ENCODE results near the gene CPE.

CPE gene

DNA sequence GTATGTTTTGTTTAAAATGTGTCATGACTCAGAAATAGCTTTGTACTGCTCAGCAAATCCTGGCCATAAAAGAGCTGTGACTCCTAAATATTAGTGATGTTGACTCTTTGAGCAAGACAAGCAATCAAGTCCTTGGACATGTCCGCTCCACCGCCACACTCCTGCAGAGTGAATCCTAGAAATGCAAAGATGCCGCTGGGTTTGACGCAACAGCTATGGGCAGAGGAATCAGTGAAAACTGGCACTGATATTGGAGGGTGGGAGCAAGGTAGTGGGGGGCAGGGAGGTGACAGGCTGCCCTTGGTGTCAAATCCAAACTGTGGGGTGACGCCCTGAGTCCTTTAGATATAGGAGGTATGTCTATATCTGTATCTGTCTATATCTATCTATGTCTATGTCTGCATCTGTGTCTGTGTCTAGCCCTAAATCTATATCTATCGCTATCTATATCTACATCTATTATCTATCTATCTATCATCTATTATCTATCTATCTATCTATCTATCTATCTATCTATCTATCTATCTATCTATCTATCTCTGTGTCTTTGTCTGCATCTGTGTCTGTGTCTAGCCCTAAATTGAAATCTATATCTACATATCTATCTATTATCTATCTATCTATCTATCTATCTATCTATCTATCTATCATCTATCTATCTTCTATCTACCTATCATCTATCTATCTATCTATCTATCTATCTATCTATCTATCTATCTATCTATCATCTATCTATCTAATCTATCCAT, 129.7 kb downstream of the CPE start:
- DNase-seq (ENCODE audit: low read depth in 2 of 2): no peak

GRCh38 chr4:165512424-165512823, 133.6 kb downstream of the CPE start:
- no peak for DNase-seq (ENCODE audit: low read depth in 2 of 2)

DNA sequence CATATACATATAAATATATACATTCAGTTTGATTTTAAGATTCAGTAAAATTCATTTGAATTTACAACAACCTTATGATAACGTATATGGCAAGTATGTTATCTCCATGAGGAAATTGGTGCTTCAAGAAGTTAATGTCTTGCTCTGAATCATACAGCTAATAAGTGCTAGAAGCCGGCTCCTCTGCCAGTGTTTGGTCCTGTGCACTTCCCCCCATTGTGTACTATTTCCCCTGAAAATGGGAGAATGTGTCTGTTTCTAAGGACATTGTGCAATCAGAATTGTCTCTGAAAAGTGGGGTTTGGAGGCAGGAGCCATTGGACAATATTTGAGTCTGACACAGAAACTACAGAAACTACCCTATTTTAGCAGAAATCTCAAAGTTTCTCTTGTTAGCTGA, 135.9 kb downstream of the CPE start:
- DNase-seq (ENCODE audit: low read depth in 2 of 2): no peak

- no peak for DNase-seq (ENCODE audit: low read depth in 2 of 2)
Measured at GRCh38 chr4:165515201-165515600, 136.4 kb downstream of the CPE start.

GRCh38 chr4:165516281-165516833, 137.5 kb downstream of the CPE start:
- DNase-seq (ENCODE audit: low read depth in 2 of 2): no peak

DNA sequence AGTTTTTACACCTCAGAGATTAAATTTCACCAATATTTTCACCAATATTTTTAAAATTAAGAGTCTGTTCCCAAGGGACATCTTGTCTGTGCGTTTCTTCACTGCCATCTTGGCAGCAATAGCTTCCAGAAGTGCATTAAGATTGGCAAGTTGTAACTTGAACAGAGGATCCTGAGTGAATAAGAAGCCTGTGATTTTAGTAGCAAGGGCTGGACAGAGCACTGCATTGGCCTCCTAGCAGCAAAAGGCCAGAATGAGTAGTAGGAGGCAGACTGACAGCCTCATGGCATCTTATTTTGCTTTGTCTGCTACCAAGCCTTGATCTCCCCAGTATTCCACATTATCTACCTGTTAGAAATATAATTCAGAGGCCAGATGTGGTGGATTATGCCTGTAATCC, 138.4 kb downstream of the CPE start:
- no peak for DNase-seq (ENCODE audit: low read depth in 2 of 2)

DNA sequence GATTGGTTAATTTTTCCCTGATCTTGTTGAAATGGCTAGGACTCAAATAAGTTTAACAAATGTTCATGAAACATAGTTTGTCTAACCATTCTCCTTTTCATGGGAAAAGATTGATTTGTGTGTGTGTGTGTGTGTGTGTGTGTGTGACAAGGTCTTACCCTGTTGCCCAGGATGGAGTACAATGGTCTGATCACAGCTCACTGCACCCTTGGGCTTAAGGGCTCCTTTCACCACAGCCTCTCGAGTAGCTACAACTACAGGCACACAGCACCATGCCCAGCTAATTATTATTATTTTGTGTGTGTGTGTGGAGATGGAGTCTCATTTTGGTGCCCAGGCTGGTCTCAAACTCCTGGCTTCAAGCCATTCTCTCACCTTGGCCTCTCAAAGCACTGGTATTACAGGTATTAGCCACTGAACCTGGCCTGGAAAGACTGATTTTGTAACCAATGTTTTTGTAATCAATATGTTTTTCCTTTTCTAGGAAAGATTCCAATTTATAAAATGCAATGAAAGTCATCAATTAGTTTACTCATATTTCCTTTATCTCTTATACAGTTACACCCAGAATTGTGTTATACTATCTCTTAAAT, 139.3 kb downstream of the CPE start:
- no peak for DNase-seq (ENCODE audit: low read depth in 2 of 2)

GRCh38 chr4:165518686-165519085, 139.9 kb downstream of the CPE start:
- DNase-seq (ENCODE audit: low read depth in 2 of 2): no peak

DNA sequence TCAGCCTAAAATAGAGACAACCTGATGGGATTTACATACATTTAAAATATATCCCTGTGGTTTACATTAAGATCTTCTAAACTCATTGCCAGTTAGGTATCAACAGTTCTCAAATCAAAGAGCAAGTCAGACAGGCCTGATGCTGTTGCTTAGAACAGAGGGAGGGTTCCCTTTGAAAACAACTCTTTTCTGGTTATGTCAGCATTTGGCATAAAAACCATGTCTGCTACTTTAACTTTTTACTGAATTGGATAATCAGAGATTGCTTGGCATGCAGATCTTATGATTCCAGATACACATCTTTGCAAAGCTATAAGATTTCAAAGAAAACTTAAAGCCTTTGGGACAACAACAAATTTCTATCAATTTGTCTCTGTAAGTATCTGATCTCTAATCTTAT, 140.8 kb downstream of the CPE start:
- DNase-seq (ENCODE audit: low read depth in 2 of 2): no peak

DNA sequence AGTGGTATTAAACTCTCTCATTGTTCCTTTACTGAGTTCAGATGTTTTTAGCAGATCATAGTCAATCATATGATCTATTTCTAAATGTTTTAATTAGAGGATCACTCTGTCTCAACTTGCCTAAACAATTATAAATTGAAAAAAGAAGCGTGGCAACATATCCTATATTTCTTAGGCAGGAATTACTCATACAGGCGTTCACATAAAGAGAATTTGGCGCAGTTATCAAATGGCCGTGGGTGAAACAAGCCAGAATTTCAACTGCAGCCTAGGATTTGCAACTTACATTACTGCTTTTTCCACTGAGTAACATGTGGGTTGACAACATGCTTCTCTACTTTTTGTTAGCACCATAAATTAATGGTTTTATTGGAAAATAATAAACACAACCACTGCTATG, 141.3 kb downstream of the CPE start:
- no peak for DNase-seq (ENCODE audit: low read depth in 2 of 2)

DNA sequence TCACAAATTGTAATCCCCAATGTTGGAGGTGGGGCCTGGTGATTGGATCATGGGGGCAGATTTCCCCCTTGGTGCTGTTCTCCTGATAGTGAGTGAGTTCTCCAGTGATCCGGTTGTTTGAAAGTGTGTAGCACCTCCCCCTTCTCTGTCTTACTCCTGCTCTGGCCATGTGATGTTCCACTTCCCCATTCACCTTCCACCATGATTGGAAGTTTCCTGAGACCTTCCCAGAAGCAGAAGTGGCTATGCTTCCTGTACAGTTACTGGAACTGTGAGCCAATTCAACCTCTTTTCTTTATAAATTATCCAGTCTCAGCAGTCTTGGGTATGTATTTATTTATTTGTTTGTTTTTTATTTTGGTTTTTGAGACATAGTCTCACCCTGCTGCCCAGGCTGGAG, 143.2 kb downstream of the CPE start:
- no peak for DNase-seq (ENCODE audit: low read depth in 2 of 2)

GRCh38 chr4:165524532-165525190, 145.9 kb downstream of the CPE start:
- no peak for DNase-seq (ENCODE audit: low read depth in 2 of 2)

- DNase-seq (ENCODE audit: low read depth in 2 of 2): no peak
Measured at GRCh38 chr4:165532976-165533375, 154.2 kb downstream of the CPE start.

DNA sequence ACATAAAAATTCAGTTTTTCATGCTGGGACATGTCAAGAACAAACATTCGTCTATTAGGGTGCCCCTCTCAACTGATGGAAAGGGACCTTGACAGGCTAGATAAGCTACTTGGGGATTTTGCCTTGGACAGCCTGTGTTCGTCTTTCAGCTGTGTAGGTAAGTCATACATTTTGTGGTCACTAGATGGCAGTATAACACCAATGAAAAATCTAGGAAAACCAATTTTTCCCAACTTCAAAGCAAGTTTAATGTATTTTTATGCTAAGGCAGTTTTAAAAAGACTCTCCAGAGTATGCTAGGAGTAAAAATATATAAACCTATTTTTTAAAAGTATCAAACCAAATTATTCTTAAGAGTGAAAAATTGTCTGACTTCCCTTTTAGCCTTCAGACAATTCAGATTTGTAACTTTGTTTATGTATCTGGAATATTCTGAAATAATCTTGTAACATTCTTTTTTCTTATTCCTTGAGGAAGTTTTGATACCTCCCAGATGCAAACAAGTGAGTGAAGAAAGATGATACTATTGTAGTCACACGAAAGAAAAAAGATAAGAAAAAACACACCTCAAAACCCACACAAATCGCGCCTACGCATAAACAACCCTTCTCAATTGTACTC, 158.3 kb downstream of the CPE start:
- no peak for DNase-seq (ENCODE audit: low read depth in 2 of 2)

DNA sequence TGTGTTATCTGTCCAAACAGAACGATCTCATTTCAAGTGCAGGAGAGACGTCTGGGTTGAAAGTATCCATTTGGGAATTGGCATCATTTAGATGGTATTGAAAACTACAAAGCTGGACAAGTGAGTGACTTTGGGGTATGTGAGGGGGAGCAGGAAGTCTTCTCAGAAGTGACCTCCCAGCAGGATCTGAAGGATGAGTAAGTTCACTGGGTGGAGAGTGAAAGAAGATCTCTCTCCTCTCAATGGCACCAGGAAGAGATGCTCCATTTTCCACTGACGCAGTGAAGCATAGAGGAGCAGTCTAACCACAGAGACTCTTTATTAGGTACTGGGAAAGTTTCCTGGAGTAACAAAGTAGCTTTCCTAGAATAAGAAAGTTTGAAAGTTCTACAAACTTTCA, 161.0 kb downstream of the CPE start:
- DNase-seq (ENCODE audit: low read depth in 2 of 2): no peak

DNA sequence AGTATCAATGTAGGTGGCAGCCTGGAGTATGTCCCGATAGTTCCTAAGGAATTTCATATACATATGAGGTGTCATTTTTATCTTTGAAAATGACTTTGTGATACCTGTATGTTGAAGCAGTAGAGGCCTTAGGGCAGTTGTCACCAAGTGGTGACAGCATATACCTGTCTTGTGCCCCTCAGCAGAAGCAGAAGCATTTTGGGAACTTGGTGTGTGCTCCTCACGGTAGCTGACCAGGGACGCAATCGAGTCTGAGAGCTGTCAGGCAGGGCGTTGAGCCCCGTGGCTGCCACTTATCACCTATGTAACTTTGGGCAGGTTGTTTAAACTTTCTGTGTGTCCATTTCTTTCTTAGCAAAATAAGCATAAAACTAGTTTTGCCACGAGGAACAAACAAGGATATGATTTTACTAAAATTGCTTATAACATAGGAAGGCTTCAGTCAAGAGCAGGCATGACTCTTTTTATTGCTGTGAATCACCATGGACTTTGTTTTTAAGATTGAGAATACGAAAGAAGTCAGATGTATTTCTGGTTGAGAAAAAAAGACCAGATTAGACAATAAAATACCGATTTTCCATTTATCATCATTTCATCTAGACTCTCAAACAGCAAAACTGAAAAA, 161.5 kb downstream of the CPE start:
- DNase-seq (ENCODE audit: low read depth in 2 of 2): no peak

GRCh38 chr4:165541851-165542459, 163.1 kb downstream of the CPE start:
- DNase-seq (ENCODE audit: low read depth in 2 of 2): no peak

DNA sequence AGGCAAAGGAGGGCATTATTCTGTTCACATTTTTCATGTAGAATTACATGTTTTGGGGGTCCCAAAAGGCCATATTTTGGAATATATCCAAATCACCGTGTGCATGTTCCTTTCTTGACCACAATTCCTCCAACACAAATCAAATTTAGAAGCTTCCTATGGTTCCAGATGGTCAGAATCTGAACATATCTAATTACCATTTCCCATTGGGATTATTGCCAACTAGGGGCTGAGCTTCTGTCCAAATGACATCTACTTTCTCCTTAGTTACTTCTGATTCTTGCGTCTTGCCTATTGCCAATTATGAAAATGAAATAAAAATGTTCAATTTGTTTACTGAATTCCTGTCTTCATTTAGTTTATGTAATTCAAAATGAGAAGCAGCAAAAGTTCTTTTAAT, 163.7 kb downstream of the CPE start:
- DNase-seq (ENCODE audit: low read depth in 2 of 2): no peak

Data from stimulated activated CD4-positive, alpha-beta T cell treated with anti-CD3 and anti-CD28 coated beads, Interleukin-1b, Interleukin-23, amount 100 ng/mL, for 4 hours (primary cell).